Skeletal muscle cell (primary cell): ENCODE data around the gene MVB12B.
"Not testable (repeated sequence)": the region's sequence is repeated elsewhere in the genome, so short reads cannot be mapped to it uniquely, and the experiment has no call there.

Experiments used
- DNase-seq: peaks from one replicate; pipeline ENCODE4 v3.0.0-alpha.2; 2010; ENCODE audit warnings: low read depth
- H3K4me3 ChIP-seq: 2 replicates; pipeline ENCODE4 v1.5.1; 2011; ENCODE audit warnings: low read depth, mild to moderate bottlenecking, control low read depth, low read length, moderate library complexity

The MVB12B gene

GRCh38 chr9:126475933-126476555, 149.4 kb downstream of the MVB12B start:
- no peak for DNase-seq
- H3K4me3 ChIP-seq: no peak overlapping the region

- H3K4me3 ChIP-seq, DNase-seq: not testable (repeated sequence)
Observed at GRCh38 chr9:126477432-126477831, 150.8 kb downstream of the MVB12B start.

- no peak for DNase-seq
- no peak overlapping the region for H3K4me3 ChIP-seq
Observed at GRCh38 chr9:126478216-126478981, 151.8 kb downstream of the MVB12B start.

- DNase-seq: no peak
- H3K4me3 ChIP-seq: no peak overlapping the region
Observed at GRCh38 chr9:126479515-126479914, 152.9 kb downstream of the MVB12B start.

- no peak overlapping the region for H3K4me3 ChIP-seq
- DNase-seq: no peak
Observed at GRCh38 chr9:126480813-126481212, 154.2 kb downstream of the MVB12B start.

GRCh38 chr9:126481862-126482261, 155.2 kb downstream of the MVB12B start:
- no peak for DNase-seq
- H3K4me3 ChIP-seq: no peak overlapping the region

- DNase-seq: peak; percentile 41
- H3K4me3 ChIP-seq: no peak overlapping the region
Observed at GRCh38 chr9:126482361-126483044, 155.9 kb downstream of the MVB12B start.

GRCh38 chr9:126483468-126484073, 156.9 kb downstream of the MVB12B start:
- DNase-seq: no peak

GRCh38 chr9:126485662-126486061, 159.0 kb downstream of the MVB12B start:
- no peak for DNase-seq

More at GRCh38 chr9:126483468-126484073, 156.9 kb downstream of the MVB12B start:
- H3K4me3 ChIP-seq: no peak overlapping the region

GRCh38 chr9:126486276-126486675, 159.6 kb downstream of the MVB12B start:
- DNase-seq: no peak
- H3K4me3 ChIP-seq: no peak overlapping the region

More at GRCh38 chr9:126485662-126486061, 159.0 kb downstream of the MVB12B start:
- no peak overlapping the region for H3K4me3 ChIP-seq

GRCh38 chr9:126487856-126488255, 161.2 kb downstream of the MVB12B start:
- DNase-seq: no peak
- H3K4me3 ChIP-seq: no peak overlapping the region

GRCh38 chr9:126488310-126488709, 161.7 kb downstream of the MVB12B start:
- no peak overlapping the region for H3K4me3 ChIP-seq
- no peak for DNase-seq

- no peak overlapping the region for H3K4me3 ChIP-seq
- no peak for DNase-seq
Observed at GRCh38 chr9:126488881-126489404, 162.3 kb downstream of the MVB12B start.

- no peak overlapping the region for H3K4me3 ChIP-seq
- DNase-seq: no peak
Observed at GRCh38 chr9:126489581-126490213, 163.1 kb downstream of the MVB12B start.

GRCh38 chr9:126490214-126490631, 163.6 kb downstream of the MVB12B start:
- no peak overlapping the region for H3K4me3 ChIP-seq
- DNase-seq: no peak

- DNase-seq: no peak
- H3K4me3 ChIP-seq: no peak overlapping the region
Observed at GRCh38 chr9:126490871-126491567, 164.4 kb downstream of the MVB12B start.

GRCh38 chr9:126491568-126491879, 164.9 kb downstream of the MVB12B start:
- H3K4me3 ChIP-seq: no peak overlapping the region
- no peak for DNase-seq

- DNase-seq: no peak
- no peak overlapping the region for H3K4me3 ChIP-seq
Observed at GRCh38 chr9:126491949-126492348, 165.3 kb downstream of the MVB12B start.

- no peak for DNase-seq
- H3K4me3 ChIP-seq: no peak overlapping the region
Observed at GRCh38 chr9:126494264-126494663, 167.6 kb downstream of the MVB12B start.
